LNCaP clone FGC (cell line): ENCODE results near the gene TNFRSF4.

Experiments
- DNase-seq: peaks from one replicate; pipeline ENCODE4 v3.0.0-alpha.2; 2011; ENCODE audit warnings: low read depth
- H3K4me3 ChIP-seq: 2 replicates; pipeline ENCODE4 v1.5.1; 2011; ENCODE audit warnings: mild to moderate bottlenecking, low read depth, low read length, control low read depth
- TF ChIP-seq, protein P1 (sequence below): IDR thresholded peaks from 2 replicates; pipeline ENCODE4 v1.5.1; 2012; ENCODE audit warnings: mild to moderate bottlenecking; ENCODE audit not compliant: control insufficient read depth, insufficient read depth; ENCODE audit errors: extremely low read depth

Gene TNFRSF4

DNA sequence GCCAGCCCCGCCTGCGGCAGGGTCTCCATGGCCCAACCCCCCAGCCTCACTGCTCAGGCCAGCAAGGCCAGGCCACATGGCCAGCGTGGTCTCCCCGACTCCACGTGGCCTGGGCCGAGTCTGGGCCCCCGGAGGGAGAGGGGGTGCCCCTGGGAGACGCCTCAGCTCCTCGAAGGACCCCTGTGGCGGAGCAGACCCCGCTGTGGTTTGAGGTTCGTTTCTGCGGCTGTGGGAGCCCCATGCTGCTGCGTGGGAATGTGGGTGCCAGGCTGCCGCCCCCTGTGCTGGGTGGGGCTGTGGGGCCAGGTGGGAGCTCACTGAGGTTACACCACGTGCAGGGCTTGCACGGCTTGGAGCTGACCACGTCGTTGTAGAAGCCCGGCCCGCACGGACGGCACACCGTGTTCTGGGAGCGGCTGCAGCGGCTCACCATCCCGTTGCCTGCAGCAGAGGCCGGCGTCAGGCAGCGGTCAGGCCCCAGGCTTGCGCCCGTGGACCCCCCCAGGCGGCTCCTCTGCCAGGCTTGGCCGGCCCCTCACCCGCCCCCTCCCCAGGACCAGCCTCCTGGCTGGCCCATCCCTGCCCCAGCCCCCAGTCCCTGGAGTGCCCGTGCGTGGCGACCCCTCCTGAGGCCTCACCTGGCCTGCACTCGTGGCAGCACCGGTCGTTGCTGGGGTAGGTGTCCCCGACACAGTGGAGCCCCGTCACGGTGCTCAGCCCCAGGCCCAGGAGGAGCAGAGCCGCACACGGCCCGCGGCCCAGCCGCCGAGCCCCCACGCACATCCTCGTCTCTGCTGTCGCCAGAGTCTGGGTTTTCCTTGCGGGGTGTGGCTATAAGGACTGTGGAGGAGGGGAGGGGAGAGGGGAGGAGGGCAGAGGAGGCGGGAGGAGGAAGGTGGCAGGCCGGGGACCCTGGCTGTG is at the start of gene TNFRSF4:
Gene TNFRSF4 (minus strand): TSS at position 809 of the 921 bp plus-strand sequence. CDS start 26 bp downstream, at position 783.
- H3K4me3 ChIP-seq: no peak within 1 kb of the TSS
- no peak for DNase-seq
- TF ChIP-seq, protein P1, sequence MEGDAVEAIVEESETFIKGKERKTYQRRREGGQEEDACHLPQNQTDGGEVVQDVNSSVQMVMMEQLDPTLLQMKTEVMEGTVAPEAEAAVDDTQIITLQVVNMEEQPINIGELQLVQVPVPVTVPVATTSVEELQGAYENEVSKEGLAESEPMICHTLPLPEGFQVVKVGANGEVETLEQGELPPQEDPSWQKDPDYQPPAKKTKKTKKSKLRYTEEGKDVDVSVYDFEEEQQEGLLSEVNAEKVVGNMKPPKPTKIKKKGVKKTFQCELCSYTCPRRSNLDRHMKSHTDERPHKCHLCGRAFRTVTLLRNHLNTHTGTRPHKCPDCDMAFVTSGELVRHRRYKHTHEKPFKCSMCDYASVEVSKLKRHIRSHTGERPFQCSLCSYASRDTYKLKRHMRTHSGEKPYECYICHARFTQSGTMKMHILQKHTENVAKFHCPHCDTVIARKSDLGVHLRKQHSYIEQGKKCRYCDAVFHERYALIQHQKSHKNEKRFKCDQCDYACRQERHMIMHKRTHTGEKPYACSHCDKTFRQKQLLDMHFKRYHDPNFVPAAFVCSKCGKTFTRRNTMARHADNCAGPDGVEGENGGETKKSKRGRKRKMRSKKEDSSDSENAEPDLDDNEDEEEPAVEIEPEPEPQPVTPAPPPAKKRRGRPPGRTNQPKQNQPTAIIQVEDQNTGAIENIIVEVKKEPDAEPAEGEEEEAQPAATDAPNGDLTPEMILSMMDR: no peak

DNA sequence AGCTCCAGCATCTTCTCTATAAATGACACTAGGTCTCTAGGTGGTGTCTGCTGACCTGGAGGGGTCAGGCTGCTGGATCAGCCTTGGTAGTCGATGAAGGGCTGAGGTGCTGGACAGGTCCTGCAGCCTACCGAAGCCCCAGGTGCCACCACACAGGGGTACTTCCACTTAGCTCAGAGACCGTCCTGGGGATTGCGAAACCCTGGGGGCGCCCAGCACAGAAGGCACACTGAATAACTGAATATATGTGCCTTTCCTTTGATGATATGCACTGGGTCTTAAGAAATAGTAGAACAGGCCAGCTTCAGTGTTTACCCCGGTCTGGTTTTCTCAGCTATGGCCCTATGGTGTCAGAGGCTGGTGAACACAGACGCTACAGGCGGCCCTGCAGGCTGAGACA is 48.8 kb upstream of the TNFRSF4 start:
- H3K4me3 ChIP-seq: no peak overlapping the region
- DNase-seq: no peak

DNA sequence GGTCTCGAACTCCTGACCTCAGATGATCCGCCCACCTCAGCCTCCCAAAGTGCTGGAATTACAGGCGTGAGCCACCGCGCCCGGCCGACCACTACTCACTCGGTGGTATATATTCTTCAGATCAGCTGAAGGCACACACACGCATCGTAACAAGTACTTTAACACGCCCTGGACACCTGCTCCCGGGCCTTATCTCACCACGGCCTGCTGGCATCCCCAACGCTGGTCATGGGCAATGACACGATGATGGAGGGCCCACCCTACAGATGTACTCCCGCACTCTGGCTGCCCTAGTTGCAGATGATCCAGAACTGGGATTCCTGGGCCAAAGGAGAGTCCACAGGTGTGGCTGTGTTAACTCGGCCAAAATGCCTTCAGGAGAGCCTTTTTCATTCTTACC is 48.1 kb upstream of the TNFRSF4 start:
- TF ChIP-seq, protein P1: no peak
- DNase-seq: no peak
- H3K4me3 ChIP-seq: no peak overlapping the region

More for the DNA sequence above, 48.8 kb upstream of the TNFRSF4 start:
- TF ChIP-seq, protein P1: no peak

DNA sequence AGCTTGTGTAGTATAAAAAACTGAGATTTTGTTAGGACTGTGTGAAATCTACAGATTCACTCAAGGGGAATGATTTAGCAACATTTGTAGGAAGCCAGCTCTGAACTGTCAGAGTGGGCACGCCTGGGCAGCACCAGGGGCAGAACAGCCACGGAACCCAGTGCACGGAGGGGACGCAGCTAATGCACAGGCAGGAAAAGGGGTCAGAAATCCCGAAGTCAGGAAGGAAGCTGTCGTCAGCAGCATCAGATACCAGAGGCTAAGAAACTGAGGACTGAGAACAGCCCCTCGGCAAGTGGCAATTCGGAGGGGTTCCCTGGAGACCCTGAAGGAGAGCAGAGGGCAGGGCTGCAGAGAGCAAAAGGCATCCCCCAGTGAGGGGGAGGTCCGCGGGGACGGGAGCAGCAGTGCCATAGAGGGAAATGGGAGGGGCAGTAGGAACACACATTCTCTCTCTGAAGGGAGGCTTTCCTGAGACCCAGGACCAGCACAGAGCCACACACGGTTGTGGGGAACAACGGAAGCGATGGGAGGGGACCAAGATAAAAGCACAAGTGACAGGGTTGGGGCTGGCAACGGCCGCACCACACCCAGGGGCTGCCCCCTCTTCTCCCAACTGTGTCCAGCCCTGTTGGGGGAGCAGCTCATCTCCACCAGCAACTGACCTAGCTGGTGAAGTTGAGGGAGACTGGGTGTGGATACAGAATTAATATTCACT is 47.0 kb upstream of the TNFRSF4 start:
- DNase-seq: no peak
- TF ChIP-seq, protein P1: no peak
- H3K4me3 ChIP-seq: no peak overlapping the region

DNA sequence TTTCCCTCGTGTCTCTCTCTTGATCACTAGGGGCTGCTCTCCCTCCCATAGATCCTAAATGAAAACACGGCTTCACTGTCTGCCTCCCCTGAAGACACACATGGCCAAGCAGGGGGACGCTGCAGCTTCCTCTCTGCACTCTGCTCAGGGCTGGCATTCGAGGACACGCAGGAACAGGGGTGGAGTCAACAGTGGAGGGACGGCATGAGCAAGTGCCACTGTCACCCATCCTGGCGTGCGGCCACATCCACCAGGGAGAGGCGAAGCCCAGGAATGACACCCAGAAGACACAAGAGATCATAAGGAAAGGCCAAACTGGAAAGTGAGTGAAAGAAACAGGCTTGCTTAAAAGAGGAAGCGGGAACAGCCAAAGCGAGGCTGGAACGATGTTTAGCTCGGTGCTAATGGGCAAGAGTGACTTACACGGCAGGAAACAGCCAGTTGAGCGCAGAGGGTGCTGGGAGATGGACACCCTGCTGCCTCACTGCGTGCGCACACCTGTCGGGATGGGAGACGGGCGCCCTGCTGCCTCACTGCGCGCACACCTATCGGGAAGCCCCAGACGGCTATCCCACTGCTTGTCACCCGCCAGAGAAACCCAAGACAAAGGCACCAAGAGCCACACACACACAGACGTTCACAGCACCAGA is 46.1 kb upstream of the TNFRSF4 start:
- no peak for DNase-seq
- no peak overlapping the region for H3K4me3 ChIP-seq
- TF ChIP-seq, protein P1: no peak

DNA sequence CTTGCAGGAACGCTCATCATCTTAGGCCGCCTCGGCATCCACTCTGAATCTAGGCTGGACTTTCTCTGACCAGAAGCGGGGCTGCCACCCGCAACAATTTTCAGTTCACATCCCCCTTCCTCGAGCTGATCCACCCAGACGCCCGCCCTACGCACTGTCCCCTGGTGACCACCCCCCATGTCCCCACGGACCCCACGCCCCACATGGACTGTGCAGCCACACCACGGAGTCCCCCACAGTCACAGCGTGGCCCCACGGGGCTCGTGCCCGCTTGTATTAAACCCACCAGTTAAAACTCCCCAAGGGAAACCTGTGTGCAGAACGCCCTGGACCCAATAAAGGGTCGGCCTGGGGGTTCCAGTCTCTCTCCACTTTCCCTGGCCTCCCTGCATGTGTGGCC is 45.6 kb upstream of the TNFRSF4 start:
- no peak for DNase-seq
- TF ChIP-seq, protein P1: no peak
- no peak overlapping the region for H3K4me3 ChIP-seq
